MM.1S (cell line): ENCODE results near the gene AGRP.

Experiments
- EZH2 ChIP-seq: fragments of 300-600 bp; sonication (generic); optimal IDR thresholded peaks from 2 replicates; pipeline ENCODE3; 2017; ENCODE audit warnings: low read depth, mild to moderate bottlenecking, antibody characterized with exemption, low read length, mixed read lengths
- TF ChIP-seq, protein P1 (sequence below): fragments of 300-600 bp; sonication (generic); IDR thresholded peaks from 2 replicates; pipeline ENCODE4 v1.5.1; 2016; ENCODE audit warnings: antibody characterized with exemption, low read length, mixed read lengths

DNA sequence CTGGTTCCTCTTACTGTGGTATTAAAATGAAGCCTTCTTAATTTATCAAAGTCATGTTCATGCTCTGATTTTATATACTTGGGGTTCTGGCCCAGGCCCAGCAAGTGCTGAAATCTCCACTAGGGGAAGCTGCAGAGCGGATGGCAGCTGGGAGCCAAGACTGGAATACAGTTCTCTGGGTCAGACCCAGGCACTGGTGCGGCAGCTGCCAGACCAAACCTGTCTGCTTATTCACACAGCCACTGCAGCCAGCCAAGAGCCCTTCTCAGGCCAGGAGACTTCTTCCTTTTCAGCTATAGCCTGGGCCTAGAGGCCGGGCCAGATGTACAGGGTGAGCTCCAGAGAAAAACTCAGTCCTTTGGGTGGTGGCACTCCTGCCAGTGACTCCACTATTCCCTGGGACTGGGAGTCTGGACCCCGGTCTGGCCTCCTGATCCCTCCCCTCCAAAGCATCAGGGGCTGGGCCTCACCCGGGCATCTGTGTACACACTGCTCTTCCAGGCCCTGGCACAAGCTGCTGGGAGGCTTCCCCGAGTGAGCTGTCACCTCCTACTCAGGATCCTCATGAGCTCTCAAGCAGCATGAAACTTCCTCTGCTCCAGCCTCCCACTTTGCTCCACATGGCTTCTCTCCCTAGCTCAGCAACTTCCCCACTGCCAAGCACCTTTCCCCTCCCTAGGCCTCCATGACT, 26.8 kb downstream of the AGRP start:
- no peak for TF ChIP-seq EZH2
- TF ChIP-seq, protein P1, sequence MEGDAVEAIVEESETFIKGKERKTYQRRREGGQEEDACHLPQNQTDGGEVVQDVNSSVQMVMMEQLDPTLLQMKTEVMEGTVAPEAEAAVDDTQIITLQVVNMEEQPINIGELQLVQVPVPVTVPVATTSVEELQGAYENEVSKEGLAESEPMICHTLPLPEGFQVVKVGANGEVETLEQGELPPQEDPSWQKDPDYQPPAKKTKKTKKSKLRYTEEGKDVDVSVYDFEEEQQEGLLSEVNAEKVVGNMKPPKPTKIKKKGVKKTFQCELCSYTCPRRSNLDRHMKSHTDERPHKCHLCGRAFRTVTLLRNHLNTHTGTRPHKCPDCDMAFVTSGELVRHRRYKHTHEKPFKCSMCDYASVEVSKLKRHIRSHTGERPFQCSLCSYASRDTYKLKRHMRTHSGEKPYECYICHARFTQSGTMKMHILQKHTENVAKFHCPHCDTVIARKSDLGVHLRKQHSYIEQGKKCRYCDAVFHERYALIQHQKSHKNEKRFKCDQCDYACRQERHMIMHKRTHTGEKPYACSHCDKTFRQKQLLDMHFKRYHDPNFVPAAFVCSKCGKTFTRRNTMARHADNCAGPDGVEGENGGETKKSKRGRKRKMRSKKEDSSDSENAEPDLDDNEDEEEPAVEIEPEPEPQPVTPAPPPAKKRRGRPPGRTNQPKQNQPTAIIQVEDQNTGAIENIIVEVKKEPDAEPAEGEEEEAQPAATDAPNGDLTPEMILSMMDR, result no peak
